Stimulated activated CD4-positive, alpha-beta T cell treated with anti-CD3 and anti-CD28 coated beads, Interleukin-1b, Interleukin-23, amount 100 ng/mL, for 4 hours (primary cell): ENCODE data around the gene MRC2.

Experiments used
- DNase-seq, 2 donors: peaks; one replicate each; pipeline ENCODE4 v3.0.0-alpha.2; 2020; ENCODE audit warnings: low read depth in 2 of 2

The MRC2 gene

DNA sequence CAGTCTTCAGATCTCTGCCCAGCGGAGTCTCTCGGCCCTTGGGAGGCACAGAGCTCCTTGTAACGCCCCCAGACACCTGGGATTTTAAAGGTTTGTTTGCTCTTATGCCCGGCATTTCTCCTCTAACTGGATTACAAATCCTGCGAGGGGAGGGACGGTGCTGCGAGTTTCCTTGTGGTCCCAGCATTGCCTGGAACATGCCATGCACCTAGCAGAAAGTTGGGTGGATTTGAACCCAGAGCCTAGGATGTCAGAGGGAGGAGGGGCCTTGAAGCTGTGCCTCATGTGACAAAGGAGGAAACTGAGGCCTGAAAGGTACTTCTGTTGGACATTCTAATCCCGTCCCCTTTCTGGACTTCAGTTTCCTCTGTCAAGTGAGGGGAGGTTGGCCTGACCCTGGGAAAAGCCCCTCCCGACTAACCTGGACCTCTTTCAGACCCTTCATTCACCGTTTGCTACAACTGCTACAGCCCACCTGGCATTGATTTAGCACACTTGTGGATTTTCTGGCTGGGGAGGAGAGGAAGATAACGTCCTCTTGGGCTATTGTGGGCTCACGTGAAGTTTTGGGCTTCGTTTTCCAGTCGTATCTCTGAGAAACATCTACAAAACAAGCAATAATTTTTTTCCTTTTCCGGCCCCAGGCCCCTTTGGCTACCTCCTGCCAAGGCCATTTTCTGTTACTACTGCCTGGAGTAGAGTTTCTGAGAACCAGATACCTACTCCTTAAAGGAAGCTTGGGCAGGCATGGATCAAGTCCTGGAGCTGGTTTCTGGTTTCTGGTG, 30.9 kb downstream of the MRC2 start:
- no peak for DNase-seq

- no peak for DNase-seq
Measured at GRCh38 chr17:62660629-62661118, 33.2 kb downstream of the MRC2 start.

- no peak for DNase-seq
Measured at GRCh38 chr17:62661337-62661736, 33.9 kb downstream of the MRC2 start.

DNA sequence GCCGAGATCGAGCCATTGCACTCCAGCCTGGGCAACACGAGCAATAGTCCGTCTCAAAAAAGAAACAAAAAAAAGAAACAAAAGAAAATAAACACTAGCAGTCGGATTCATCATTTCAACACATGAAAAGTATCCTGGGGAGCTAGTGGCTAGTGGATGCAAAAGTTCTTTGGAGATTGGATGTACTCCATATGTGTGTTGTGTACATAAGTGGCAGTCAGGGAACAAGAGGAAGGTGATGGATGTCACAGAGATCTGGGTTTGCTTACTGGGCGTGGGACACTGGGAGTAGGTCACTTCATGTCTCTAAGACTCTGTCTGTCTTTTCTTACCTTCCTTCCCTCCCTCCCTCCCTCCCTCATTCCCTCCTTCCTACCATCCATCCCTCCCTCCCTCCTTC, 35.4 kb downstream of the MRC2 start:
- DNase-seq, result no peak

DNA sequence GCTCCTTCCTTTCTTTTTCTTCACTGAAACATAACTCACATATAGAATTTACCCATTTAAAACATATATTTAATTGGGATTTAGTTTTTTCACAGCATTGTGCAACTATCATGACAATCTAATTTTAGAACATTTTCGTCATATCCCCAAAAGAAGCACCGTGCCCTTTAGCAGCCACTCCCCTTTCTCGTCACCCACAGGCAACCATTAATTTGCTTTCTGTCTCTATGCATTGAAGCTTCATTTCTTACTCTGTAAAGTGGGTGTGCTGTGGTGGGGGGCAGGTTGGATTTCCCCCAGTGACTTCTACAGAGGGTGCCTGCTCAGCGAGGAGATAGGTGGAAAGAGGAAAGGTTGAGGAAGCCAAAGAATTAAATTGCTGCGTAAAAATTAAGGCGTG, 35.8 kb downstream of the MRC2 start:
- DNase-seq, result no peak

GRCh38 chr17:62664336-62665120, 37.1 kb downstream of the MRC2 start:
- DNase-seq, result no peak

DNA sequence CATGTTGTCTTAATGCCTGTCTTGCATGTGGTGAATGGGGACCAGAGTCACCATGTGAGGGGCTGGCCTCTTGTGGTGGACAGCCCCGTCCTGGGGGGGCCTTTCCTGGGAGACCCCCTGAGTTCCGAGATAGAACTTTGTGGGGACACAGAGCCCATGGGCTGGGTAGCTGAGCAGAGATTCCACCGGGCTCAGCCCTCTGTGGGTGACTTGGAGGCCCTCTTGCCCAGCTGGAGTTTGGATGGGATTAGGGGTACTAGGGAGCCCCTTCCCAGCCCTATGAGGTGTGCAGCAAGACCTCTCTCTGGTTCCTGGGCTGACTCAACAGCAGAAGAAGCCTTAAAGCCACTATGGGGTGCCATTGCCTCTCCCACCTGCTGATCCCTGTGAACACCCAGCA, 38.1 kb downstream of the MRC2 start:
- DNase-seq, result no peak

DNA sequence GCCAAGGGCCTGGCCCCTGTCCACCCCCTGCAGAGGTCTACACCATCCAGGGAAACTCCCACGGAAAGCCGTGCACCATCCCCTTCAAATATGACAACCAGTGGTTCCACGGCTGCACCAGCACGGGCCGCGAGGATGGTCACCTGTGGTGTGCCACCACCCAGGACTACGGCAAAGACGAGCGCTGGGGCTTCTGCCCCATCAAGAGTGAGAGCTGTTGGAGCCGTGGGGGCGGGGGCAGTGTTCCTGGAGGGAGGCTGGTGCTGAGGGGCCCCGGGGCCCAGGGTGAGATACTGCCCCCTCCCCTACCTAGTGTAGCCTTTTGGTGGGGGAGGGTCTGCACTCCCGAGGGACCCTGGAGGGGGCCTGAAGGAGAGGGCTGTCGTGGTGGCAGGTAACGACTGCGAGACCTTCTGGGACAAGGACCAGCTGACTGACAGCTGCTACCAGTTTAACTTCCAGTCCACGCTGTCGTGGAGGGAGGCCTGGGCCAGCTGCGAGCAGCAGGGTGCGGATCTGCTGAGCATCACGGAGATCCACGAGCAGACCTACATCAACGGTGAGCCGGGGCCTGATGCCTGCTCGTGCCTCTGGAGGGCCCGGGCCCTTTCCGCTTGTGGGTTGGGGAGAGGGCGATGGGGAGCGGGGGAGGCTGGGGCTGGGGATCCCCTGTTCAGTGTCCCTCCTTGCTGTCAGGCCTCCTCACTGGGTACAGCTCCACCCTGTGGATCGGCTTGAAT, 38.8 kb downstream of the MRC2 start:
- DNase-seq, result no peak

DNA sequence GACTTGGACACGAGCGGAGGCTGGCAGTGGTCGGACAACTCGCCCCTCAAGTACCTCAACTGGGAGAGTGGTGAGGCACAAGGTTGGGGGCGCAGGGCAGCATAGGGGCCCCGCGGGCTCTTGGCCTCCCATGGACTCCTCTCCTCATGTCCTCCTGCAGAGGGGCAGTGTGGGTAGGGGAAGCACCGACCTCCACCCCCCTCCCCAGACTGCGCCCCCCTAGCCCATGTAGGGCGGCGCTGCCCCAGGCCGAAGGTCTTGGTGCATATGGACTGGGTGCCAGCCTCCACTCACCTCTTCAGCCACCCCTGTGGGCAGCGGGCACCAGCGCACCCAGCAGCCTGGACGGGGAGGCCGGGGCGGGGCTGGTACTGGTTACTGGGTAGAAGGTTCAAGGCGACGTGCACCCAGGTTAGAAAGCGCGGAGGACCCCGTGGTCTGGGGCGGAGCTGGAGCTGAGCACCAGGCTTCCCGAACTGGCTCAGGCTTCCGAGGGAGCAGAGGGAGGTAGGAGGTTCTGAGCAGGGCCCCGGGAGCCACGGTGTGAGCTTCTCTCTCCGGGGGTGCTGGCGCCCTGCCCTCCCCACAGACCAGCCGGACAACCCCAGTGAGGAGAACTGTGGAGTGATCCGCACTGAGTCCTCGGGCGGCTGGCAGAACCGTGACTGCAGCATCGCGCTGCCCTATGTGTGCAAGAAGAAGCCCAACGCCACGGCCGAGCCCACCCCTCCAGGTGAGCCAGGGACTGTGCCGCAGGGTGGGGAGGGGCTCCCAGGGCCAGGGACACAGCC, 39.5 kb downstream of the MRC2 start:
- DNase-seq, result no peak

- DNase-seq, result no peak
Measured at GRCh38 chr17:62668091-62668804, 40.8 kb downstream of the MRC2 start.

DNA sequence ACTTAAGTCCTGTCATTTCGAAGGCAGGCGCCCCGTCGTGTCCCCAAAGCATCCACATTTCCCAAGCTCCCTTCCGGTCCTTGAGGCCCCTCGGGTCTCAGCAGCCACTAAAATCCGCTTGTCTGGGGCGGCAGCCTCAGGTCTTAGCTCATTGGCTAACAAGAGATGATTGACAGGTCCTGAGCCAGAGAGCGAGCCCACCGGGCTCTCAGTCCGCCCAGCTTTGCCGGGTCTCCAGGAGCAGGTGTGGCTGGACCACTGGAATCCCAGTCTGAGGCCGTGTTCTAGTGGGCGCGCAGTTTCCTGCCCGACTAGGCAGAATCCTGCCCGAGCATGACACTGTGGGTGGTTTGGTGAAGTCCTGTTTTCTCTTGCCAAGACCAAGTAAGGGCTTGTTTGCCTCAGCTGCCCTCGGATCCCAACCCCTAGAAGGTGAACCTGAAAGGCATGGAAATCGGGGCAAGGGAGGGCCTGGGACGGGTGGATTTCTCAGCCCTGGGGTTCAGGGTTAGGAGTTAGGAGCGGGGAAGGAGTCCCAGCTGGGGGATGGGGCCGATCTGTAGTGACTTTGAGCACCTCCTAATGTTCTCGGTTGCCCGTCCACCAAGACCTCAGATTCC, 42.8 kb downstream of the MRC2 start:
- DNase-seq, result no peak

DNA sequence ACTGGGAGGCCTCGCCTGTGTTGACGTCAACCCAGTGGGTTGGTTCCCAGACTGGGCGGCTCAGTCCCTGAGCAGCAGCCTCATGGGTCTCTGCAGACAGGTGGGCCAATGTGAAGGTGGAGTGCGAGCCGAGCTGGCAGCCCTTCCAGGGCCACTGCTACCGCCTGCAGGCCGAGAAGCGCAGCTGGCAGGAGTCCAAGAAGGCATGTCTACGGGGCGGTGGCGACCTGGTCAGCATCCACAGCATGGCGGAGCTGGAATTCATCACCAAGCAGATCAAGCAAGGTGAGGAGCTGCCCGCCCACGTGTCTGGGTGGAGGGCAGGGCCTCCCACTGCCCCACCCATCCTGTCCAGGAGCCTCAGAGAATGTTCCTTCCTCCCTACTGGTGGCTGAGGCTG, 44.1 kb downstream of the MRC2 start:
- DNase-seq, result no peak

DNA sequence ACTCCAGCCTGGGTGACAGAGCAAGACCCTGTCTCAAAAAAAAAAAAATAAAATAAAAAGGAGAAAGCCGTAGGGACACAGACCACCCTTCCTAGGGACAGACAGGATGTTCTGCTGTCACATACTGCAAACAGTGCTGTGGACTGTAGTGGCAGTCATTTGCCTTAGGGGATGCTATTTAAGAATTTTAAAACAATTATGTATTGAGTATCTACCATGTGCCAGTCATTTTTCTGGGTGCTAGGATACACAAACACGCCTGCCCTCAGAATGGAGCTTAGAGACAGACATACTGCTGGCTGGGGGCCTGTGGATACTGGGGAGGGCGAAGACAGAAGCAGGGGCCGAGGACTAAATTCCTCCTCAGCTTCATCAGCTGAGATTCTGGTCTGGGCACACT, 45.5 kb downstream of the MRC2 start:
- no peak for DNase-seq

DNA sequence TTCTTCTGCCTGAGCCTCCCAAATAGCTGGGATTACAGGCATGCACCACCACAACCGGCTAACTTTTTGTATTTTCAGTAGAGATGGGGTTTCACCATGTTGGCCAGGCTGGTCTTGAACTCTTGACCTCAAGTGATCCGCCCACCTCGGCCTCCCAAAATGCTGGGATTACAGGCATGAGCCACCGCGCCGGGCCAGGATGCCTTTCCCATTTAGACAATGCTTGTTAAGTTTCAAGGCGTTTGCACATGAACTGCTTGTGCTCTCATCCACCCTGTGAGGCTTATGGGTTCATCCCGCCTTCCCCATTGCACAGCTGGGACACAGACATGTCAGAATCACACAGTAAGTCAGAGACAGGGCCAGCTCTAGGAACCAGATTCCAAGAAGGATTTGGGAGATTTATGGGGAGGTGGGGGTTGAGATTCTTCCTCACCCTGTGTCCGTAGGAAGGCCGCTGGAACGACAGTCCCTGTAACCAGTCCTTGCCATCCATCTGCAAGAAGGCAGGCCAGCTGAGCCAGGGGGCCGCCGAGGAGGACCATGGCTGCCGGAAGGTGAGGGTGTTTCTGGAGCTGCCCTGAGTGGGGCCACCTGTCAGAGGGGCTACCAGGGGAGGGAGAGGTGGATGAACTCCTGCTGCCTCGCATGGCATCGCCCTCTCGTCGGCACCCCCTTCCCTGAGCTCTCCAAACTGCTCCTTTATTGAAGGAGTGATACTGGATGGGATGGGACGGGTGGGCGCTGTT, 46.3 kb downstream of the MRC2 start:
- no peak for DNase-seq

DNA sequence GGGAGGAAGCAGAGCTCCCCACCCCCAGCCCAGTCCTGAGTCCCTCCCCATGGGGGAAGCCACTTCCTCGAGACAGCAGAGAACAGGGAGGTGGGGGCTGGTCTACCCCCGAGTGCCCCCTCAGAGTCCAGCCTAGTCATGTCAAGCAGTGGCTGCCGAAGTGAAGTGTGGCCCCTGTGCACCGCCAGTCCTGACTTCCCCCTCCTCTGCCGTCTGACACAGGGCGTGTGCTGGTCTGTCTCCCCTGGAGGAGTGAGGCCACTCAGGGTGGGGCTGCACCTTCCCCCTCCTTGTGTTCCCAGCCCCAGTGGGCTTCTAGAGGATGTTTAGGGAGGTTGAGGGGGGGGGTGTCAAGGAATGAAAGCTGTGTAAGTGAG, 46.9 kb downstream of the MRC2 start:
- no peak for DNase-seq

GRCh38 chr17:62674841-62675240, 47.4 kb downstream of the MRC2 start:
- DNase-seq, result no peak

GRCh38 chr17:62675260-62675659, 47.8 kb downstream of the MRC2 start:
- no peak for DNase-seq

GRCh38 chr17:62675701-62676100, 48.2 kb downstream of the MRC2 start:
- no peak for DNase-seq

DNA sequence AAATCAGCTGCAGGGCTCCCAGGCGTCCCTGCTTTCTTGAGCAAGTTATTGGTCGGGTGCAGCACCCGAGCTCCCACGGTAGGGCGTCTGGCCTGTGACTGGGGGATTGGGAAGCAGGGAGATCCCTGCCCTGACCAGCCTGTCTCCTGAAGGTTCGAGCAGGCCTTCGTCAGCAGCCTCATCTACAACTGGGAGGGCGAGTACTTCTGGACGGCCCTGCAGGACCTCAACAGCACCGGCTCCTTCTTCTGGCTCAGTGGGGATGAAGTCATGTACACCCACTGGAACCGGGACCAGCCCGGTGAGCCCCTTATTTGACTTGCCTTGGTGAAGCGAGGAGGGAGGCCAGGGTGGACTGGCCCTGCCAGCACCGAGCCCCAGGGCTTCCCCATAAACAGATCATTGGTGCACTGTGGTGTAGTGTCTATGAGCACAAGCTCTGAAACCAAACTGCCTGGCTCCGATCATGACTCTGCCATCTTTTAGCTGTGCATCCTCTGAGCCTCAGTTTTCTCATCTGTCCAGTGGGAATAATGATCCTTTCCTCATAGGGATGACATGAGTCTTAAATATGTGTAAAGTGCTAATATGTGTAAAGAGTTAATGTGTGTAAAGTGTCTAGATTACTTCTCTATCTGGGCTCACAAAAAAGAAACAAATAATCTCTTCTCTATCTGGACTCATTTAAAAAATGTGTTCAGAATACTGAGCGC, 48.9 kb downstream of the MRC2 start:
- DNase-seq, result no peak
